Measurements from ENCODE around the gene GALNTL6. TPM values are rescaled to one million over a fixed set of nuclear protein-coding genes. Genes with fewer than 3 reads are reported as not detected.
A peak's percentile ranks its signal among the peaks of the same experiment; 100 is the strongest.

The GALNTL6 gene
- total RNA-seq, 2 donors from 2014 or later = 0.19 to 0.20 TPM

GRCh38 chr4:172809319-172809718, 996.1 kb downstream of the GALNTL6 start:
- TF ChIP-seq, protein P1, sequence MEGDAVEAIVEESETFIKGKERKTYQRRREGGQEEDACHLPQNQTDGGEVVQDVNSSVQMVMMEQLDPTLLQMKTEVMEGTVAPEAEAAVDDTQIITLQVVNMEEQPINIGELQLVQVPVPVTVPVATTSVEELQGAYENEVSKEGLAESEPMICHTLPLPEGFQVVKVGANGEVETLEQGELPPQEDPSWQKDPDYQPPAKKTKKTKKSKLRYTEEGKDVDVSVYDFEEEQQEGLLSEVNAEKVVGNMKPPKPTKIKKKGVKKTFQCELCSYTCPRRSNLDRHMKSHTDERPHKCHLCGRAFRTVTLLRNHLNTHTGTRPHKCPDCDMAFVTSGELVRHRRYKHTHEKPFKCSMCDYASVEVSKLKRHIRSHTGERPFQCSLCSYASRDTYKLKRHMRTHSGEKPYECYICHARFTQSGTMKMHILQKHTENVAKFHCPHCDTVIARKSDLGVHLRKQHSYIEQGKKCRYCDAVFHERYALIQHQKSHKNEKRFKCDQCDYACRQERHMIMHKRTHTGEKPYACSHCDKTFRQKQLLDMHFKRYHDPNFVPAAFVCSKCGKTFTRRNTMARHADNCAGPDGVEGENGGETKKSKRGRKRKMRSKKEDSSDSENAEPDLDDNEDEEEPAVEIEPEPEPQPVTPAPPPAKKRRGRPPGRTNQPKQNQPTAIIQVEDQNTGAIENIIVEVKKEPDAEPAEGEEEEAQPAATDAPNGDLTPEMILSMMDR (IDR thresholded peaks at IDR 0.05) = no peak
- no peak overlapping the region for H3K27ac ChIP-seq
- intact Hi-C loops (cut with DNase I) = no loop called here
- H3K4me3 ChIP-seq = no peak overlapping the region
- no peaks in the 10 kb centered on the region for H3K27me3 ChIP-seq
- no peaks in the 10 kb centered on the region for H3K36me3 ChIP-seq
- no peak for DNase-seq
- H3K9me3 ChIP-seq = no peaks in the 10 kb centered on the region
- no peaks in the 10 kb centered on the region for H3K4me1 ChIP-seq
- H3K9ac ChIP-seq (ENCODE audit: low read depth in 2 of 2, low read length in 2 of 2) = no peak overlapping the region

GRCh38 chr4:172813359-172813923, 1000.2 kb downstream of the GALNTL6 start:
- H3K36me3 ChIP-seq = no peaks in the 10 kb centered on the region
- no peaks in the 10 kb centered on the region for H3K4me1 ChIP-seq
- DNase-seq = no peak
- intact Hi-C loops (cut with DNase I) = no loop called here
- H3K27ac ChIP-seq = no peak overlapping the region
- H3K27me3 ChIP-seq = no peaks in the 10 kb centered on the region
- H3K9ac ChIP-seq (ENCODE audit: low read depth in 2 of 2, low read length in 2 of 2) = no peak overlapping the region
- H3K9me3 ChIP-seq = no peaks in the 10 kb centered on the region
- TF ChIP-seq, protein P1 (IDR thresholded peaks at IDR 0.05) = no peak
- H3K4me3 ChIP-seq = no peak overlapping the region

DNA sequence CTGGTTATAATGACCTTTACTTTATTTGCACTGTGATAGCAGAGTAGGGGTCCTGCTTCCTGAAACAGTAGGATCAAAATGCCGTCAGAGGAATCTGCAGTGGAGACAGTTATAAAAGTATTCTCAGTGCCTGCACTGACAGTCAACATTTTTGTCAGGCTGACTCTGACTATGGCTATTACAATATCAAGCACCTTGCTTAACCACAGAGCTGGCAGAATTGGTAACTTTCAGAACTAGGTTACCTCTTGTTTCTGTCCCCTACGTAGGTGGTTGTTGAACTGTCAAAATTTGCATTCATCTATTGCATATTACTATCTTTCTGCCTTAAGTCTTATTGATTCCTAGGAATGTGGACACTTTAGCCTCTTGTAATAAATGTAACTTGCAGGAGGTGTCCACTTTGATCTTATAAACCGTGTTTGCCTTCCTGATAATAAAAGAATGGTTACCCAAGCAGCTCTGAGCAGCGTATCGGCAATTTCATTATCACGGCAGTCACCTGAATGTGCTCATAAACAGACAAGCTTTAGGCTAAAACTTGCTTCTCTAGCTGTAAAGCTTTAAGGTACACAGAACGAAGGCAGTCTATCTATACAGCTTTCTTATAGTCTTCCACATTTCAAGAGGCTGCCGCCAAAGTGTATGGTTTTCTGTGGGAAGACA, 1002.4 kb downstream of the GALNTL6 start:
- Histone ChIP-seq H3K27ac (peak overlapping the region; percentile 9), H3K27me3 (no peaks in the 10 kb centered on the region), H3K4me1 (no peaks in the 10 kb centered on the region), H3K9me3 (no peaks in the 10 kb centered on the region), H3K36me3 (no peaks in the 10 kb centered on the region), H3K4me3 (no peak overlapping the region), H3K9ac (ENCODE audit: low read depth in 2 of 2, low read length in 2 of 2) (peak overlapping the region in 1 of 2 donors; percentile 7)
- TF ChIP-seq, protein P1 (IDR thresholded peaks at IDR 0.05) = no peak
- DNase-seq = peak; percentile 29
- intact Hi-C loops (cut with DNase I) = no loop called here

DNA sequence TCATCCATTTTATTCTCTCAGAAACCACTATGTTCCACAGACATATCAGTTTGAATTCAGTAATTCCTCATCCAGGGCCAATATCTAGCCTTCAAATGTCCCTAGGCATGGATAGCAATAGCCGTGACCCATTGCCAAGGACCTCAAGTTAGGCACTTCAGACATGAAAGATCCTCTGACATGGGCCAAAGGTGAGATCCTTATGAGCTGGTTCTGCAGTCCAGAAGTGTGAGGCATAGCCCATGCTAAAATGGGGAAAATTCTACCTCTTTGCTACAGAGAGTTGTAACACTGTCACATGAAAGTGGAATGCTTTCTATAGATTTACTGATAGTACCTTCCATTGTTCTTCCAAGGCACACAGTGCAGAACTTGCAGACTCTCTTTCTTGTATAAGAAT, 1005.7 kb downstream of the GALNTL6 start:
- TF ChIP-seq, protein P1 (IDR thresholded peaks at IDR 0.05) = no peak

DNA sequence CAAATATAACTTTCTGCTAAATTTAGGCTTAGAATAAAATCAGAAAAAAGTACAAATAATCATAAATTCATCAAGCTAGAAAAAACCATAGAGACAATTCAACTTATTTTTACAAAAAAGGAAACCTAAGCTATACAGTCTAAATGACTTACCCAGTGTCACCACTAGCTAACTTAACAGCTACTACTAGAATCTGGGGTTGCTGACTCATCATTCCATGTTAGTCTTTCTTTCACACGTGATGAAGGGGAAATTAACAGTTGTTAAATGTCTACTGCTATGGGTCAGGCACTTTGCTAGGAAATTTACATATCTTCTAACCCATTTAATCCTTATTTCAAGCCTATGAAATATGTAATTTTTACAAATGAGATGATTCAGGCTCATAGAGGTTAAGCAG, 1006.1 kb downstream of the GALNTL6 start:
- Histone ChIP-seq H3K4me3 (no peak overlapping the region), H3K9me3 (no peaks in the 10 kb centered on the region), H3K27me3 (no peaks in the 10 kb centered on the region), H3K9ac (ENCODE audit: low read depth in 2 of 2, low read length in 2 of 2) (no peak overlapping the region), H3K4me1 (no peaks in the 10 kb centered on the region), H3K27ac (no peak overlapping the region), H3K36me3 (no peaks in the 10 kb centered on the region)
- intact Hi-C loops (cut with DNase I) = no loop called here
- no peak for DNase-seq
- TF ChIP-seq, protein P1 (IDR thresholded peaks at IDR 0.05) = no peak

More for the DNA sequence above, 1005.7 kb downstream of the GALNTL6 start:
- Histone ChIP-seq H3K4me1 (no peaks in the 10 kb centered on the region), H3K4me3 (no peak overlapping the region), H3K9me3 (no peaks in the 10 kb centered on the region), H3K27me3 (no peaks in the 10 kb centered on the region), H3K27ac (no peak overlapping the region), H3K36me3 (no peaks in the 10 kb centered on the region), H3K9ac (ENCODE audit: low read depth in 2 of 2, low read length in 2 of 2) (no peak overlapping the region)
- intact Hi-C loops (cut with DNase I) = no loop called here
- no peak for DNase-seq
